ENCODE results near the gene CETN1. TPM values are rescaled to one million over a fixed set of nuclear protein-coding genes. Genes with fewer than 3 reads are reported as not detected.

Gene CETN1
- total and polyA plus RNA-seq, 7 donors, result not detected

GRCh38 chr18:570256-570655 lies 9.9 kb upstream of the CETN1 start:
- WGBS, 3 donors, result 84 to 88% (median 84%) methylated on average over 3 of the region's 3 CpGs
- no peaks in the 10 kb centered on the region for H3K4me1 ChIP-seq
- H3K27ac ChIP-seq, result no peak overlapping the region
- no peaks in the 10 kb centered on the region for H3K27me3 ChIP-seq (ENCODE audit: insufficient read depth in 3 of 3, low read length in 2 of 3)
- DNase-seq (no peak), ATAC-seq (no peak)
- H3K36me3 ChIP-seq (ENCODE audit: insufficient read depth in 1 of 2, low read depth in 1 of 2), result no peaks in the 10 kb centered on the region
- TF ChIP-seq CTCF (IDR thresholded peaks at IDR 0.05), result no peak
- no peaks in the 10 kb centered on the region for H3K9me3 ChIP-seq
- H3K4me3 ChIP-seq, result no peak overlapping the region
- intact Hi-C loops (cut with DNase I), result no loop called here

- no peak for TF ChIP-seq CTCF (IDR thresholded peaks at IDR 0.05)
- Histone ChIP-seq H3K27me3 (ENCODE audit: insufficient read depth in 3 of 3, low read length in 2 of 3) (no peaks in the 10 kb centered on the region), H3K4me3 (no peak overlapping the region), H3K36me3 (ENCODE audit: insufficient read depth in 1 of 2, low read depth in 1 of 2) (no peaks in the 10 kb centered on the region), H3K27ac (no peak overlapping the region), H3K4me1 (no peaks in the 10 kb centered on the region), H3K9me3 (no peaks in the 10 kb centered on the region)
- WGBS, 3 donors, result 77 to 91% (median 79%) methylated on average over 5 of the region's 5 CpGs
- no peak for ATAC-seq
- DNase-seq, result no peak
- intact Hi-C loops (cut with DNase I), result no loop called here
Measured at GRCh38 chr18:570697-571096, 9.5 kb upstream of the CETN1 start.

- intact Hi-C loops (cut with DNase I), result no loop called here
- ATAC-seq (no peak), DNase-seq (no peak)
- 84 to 88% (median 86%) methylated on average over 9 of the region's 9 CpGs for WGBS, 3 donors
- TF ChIP-seq CTCF (IDR thresholded peaks at IDR 0.05), result no peak
- Histone ChIP-seq H3K27ac (no peak overlapping the region), H3K36me3 (ENCODE audit: insufficient read depth in 1 of 2, low read depth in 1 of 2) (no peaks in the 10 kb centered on the region), H3K4me1 (no peaks in the 10 kb centered on the region), H3K9me3 (no peaks in the 10 kb centered on the region), H3K27me3 (ENCODE audit: insufficient read depth in 3 of 3, low read length in 2 of 3) (no peaks in the 10 kb centered on the region), H3K4me3 (no peak overlapping the region)
Measured at GRCh38 chr18:572091-572830, 7.9 kb upstream of the CETN1 start.

- H3K4me1 ChIP-seq, result no peaks in the 10 kb centered on the region
- ATAC-seq, result no peak
- H3K27me3 ChIP-seq (ENCODE audit: insufficient read depth in 3 of 3, low read length in 2 of 3), result no peaks in the 10 kb centered on the region
- TF ChIP-seq CTCF (IDR thresholded peaks at IDR 0.05), result no peak
- H3K4me3 ChIP-seq, result no peak overlapping the region
- H3K9me3 ChIP-seq, result no peaks in the 10 kb centered on the region
- no peak overlapping the region for H3K27ac ChIP-seq
- intact Hi-C loops (cut with DNase I), result no loop called here
- DNase-seq, result no peak
- no peaks in the 10 kb centered on the region for H3K36me3 ChIP-seq (ENCODE audit: insufficient read depth in 1 of 2, low read depth in 1 of 2)
Measured at GRCh38 chr18:572831-573289, 7.3 kb upstream of the CETN1 start.

- ATAC-seq (no peak), DNase-seq (no peak)
- no peak for TF ChIP-seq CTCF (IDR thresholded peaks at IDR 0.05)
- Histone ChIP-seq H3K27ac (no peak overlapping the region), H3K4me3 (no peak overlapping the region), H3K4me1 (no peaks in the 10 kb centered on the region), H3K27me3 (ENCODE audit: insufficient read depth in 3 of 3, low read length in 2 of 3) (no peaks in the 10 kb centered on the region), H3K9me3 (no peaks in the 10 kb centered on the region), H3K36me3 (ENCODE audit: insufficient read depth in 1 of 2, low read depth in 1 of 2) (no peaks in the 10 kb centered on the region)
- intact Hi-C loops (cut with DNase I), result no loop called here
- 36 to 84% (median 39%) methylated on average over 1 of the region's 1 CpG for WGBS, 3 donors
Measured at GRCh38 chr18:573385-573784, 6.8 kb upstream of the CETN1 start.

Data from psoas muscle (tissue), 8 donors.